AG09309 (cell line): Measurements from ENCODE around the gene GAMT.
A peak's percentile ranks its signal among the peaks of the same experiment; 100 is the strongest.

ENCODE experiments used
- DNase-seq: peaks from one replicate; pipeline ENCODE4 v3.0.0-alpha.2; 2010; ENCODE audit warnings: low read depth
- H3K4me3 ChIP-seq: 2 replicates; pipeline ENCODE4 v1.5.1; 2011; ENCODE audit warnings: mild to moderate bottlenecking, low read depth, low read length, moderate library complexity; ENCODE audit not compliant: control insufficient read depth
- CTCF ChIP-seq: IDR thresholded peaks from 2 replicates; pipeline ENCODE4 v1.5.1; 2011; ENCODE audit warnings: mild to moderate bottlenecking, low read depth, low read length, inconsistent platforms; ENCODE audit not compliant: insufficient read depth, control insufficient read depth; ENCODE audit errors: missing control alignments

Gene GAMT

GRCh38 chr19:1362387-1363257 is 38.7 kb downstream of the GAMT start:
- TF ChIP-seq CTCF, result no peak
- DNase-seq, result no peak
- H3K4me3 ChIP-seq, result no peak overlapping the region

- TF ChIP-seq CTCF, result no peak
- peak overlapping the region; percentile 28 for H3K4me3 ChIP-seq
- peak; percentile 14 for DNase-seq
Measured at GRCh38 chr19:1361601-1362386, 39.5 kb downstream of the GAMT start.

GRCh38 chr19:1360818-1361461 is 40.4 kb downstream of the GAMT start:
- peak overlapping the region; percentile 28 for H3K4me3 ChIP-seq
- DNase-seq, result peak; percentile 63
- TF ChIP-seq CTCF, result no peak

- peak overlapping the region; percentile 28; the same call in 1 of the 2 replicates for H3K4me3 ChIP-seq
- no peak for DNase-seq
- TF ChIP-seq CTCF, result no peak
Measured at GRCh38 chr19:1360126-1360817, 41.1 kb downstream of the GAMT start.

- no peak overlapping the region for H3K4me3 ChIP-seq
- DNase-seq, result no peak
- TF ChIP-seq CTCF, result no peak
Measured at GRCh38 chr19:1357531-1358109, 43.7 kb downstream of the GAMT start.

GRCh38 chr19:1356508-1356865 is 44.9 kb downstream of the GAMT start:
- no peak for DNase-seq
- no peak for TF ChIP-seq CTCF
- H3K4me3 ChIP-seq, result no peak overlapping the region
